Measurements from ENCODE around the gene PTPRH. TPM values are rescaled to one million over a fixed set of nuclear protein-coding genes. Genes with fewer than 3 reads are reported as not detected.
"Not testable (repeated sequence)": the region's sequence is repeated elsewhere in the genome, so short reads cannot be mapped to it uniquely, and the experiment has no call there.

Gene PTPRH
- polyA plus RNA-seq, 1 donor from 2014 or later = 0.54 TPM

GRCh38 chr19:55157064-55157908 is 52.0 kb downstream of the PTPRH start, which contains the start of gene TNNI3:
TSS of gene TNNI3 (minus strand) at chr19:55157732. CDS start at chr19:55157589, 143 bp downstream.
- peaks cover 20% of the 10 kb centered on the region for H3K27me3 ChIP-seq (ENCODE audit: insufficient read depth, low read depth, low read length)
- peak within 1 kb of the TSS; percentile 66 for H3K4me3 ChIP-seq (ENCODE audit: low read length)
- no peak within 1 kb of the TSS for H2AFZ ChIP-seq (ENCODE audit: low read depth, low read length)

GRCh38 chr19:55156202-55157063 is 52.9 kb downstream of the PTPRH start:
- Histone ChIP-seq H3K79me2 (replicated peaks; ENCODE audit: insufficient read depth, low read length) (no peaks in the 10 kb centered on the region), H3K9ac (ENCODE audit: low read length) (peak overlapping the region; percentile 62), H2AFZ (ENCODE audit: low read depth, low read length) (no peak overlapping the region), H3K4me3 (ENCODE audit: low read length) (peak overlapping the region; percentile 66), H3K4me2 (ENCODE audit: low read length) (no peak overlapping the region), H3K36me3 (ENCODE audit: insufficient read depth, low read length) (no peaks in the 10 kb centered on the region), H3K27me3 (ENCODE audit: insufficient read depth, low read depth, low read length) (peaks cover 12% of the 10 kb centered on the region), H4K20me1 (ENCODE audit: insufficient read depth) (no peaks in the 10 kb centered on the region), H3K9me2 (ENCODE audit: insufficient read depth, low read length) (no peaks in the 10 kb centered on the region), H3F3A (ENCODE audit: insufficient read depth, low read length, poor library complexity, severe bottlenecking) (no peaks in the 10 kb centered on the region), H3K27ac (ENCODE audit: low read length) (no peak overlapping the region), H3K9me3 (ENCODE audit: low read length) (no peaks in the 10 kb centered on the region)
- no peak for TF ChIP-seq REST (IDR thresholded peaks at IDR 0.05; ENCODE audit: borderline replicate concordance)
- no peak for TF ChIP-seq EP300 (conservative IDR thresholded peaks at IDR 0.05; ENCODE audit: poor library complexity, severe bottlenecking)
- no peak for TF ChIP-seq CTCF (IDR thresholded peaks at IDR 0.05; ENCODE audit: poor library complexity, severe bottlenecking)
- no peak for TF ChIP-seq POLR2AphosphoS5 (IDR thresholded peaks at IDR 0.05)
- no peak for TF ChIP-seq EZH2 (IDR thresholded peaks at IDR 0.05; ENCODE audit: borderline replicate concordance, insufficient read depth, low read length, poor library complexity, severe bottlenecking)
- TF ChIP-seq RAD21 (conservative IDR thresholded peaks at IDR 0.05) = no peak
- TF ChIP-seq SMC3 (conservative IDR thresholded peaks at IDR 0.05; ENCODE audit: poor library complexity) = no peak
- TF ChIP-seq TAF1 (IDR thresholded peaks at IDR 0.05; ENCODE audit: low read depth) = no peak
- no peak for TF ChIP-seq MXI1 (conservative IDR thresholded peaks at IDR 0.05; ENCODE audit: poor library complexity, severe bottlenecking)

More at GRCh38 chr19:55157064-55157908, 52.0 kb downstream of the PTPRH start, which contains the start of gene TNNI3:
- no peak within 1 kb of the TSS for H3K27ac ChIP-seq (ENCODE audit: low read length)
- H4K20me1 ChIP-seq (ENCODE audit: insufficient read depth) = no peaks in the 10 kb centered on the region
- H3K9me2 ChIP-seq (ENCODE audit: insufficient read depth, low read length) = no peaks in the 10 kb centered on the region
- no peak within 1 kb of the TSS for H3K4me2 ChIP-seq (ENCODE audit: low read length)
- no peak within 1 kb of the TSS for H3K9ac ChIP-seq (ENCODE audit: low read length)
- H3K9me3 ChIP-seq (ENCODE audit: low read length) = no peaks in the 10 kb centered on the region
- TF ChIP-seq EP300 (conservative IDR thresholded peaks at IDR 0.05; ENCODE audit: poor library complexity, severe bottlenecking) = no peak
- no peak for TF ChIP-seq POLR2AphosphoS5 (IDR thresholded peaks at IDR 0.05)
- no peaks in the 10 kb centered on the region for H3F3A ChIP-seq (ENCODE audit: insufficient read depth, low read length, poor library complexity, severe bottlenecking)
- H3K36me3 ChIP-seq (ENCODE audit: insufficient read depth, low read length) = no peaks in the 10 kb centered on the region
- no peaks in the 10 kb centered on the region for H3K79me2 ChIP-seq (replicated peaks; ENCODE audit: insufficient read depth, low read length)

GRCh38 chr19:55155784-55156183 is 53.5 kb downstream of the PTPRH start:
- H3F3A ChIP-seq (ENCODE audit: insufficient read depth, low read length, poor library complexity, severe bottlenecking); H3K9me3 ChIP-seq (ENCODE audit: low read length); H4K20me1 ChIP-seq (ENCODE audit: insufficient read depth); H2AFZ ChIP-seq (ENCODE audit: low read depth, low read length); H3K9me2 ChIP-seq (ENCODE audit: insufficient read depth, low read length); H3K36me3 ChIP-seq (ENCODE audit: insufficient read depth, low read length); H3K27me3 ChIP-seq (ENCODE audit: insufficient read depth, low read depth, low read length); H3K27ac ChIP-seq (ENCODE audit: low read length); H3K79me2 ChIP-seq (replicated peaks; ENCODE audit: insufficient read depth, low read length); H3K4me2 ChIP-seq (ENCODE audit: low read length): not testable (repeated sequence)
- Histone ChIP-seq H3K4me3 (ENCODE audit: low read length) (peak overlapping the region; percentile 66), H3K9ac (ENCODE audit: low read length) (peak overlapping the region; percentile 62)

Measured in neural cell (in vitro differentiated cells).